ENCODE data around the gene PARN. TPM values are rescaled to one million over a fixed set of nuclear protein-coding genes. Genes with fewer than 3 reads are reported as not detected.
"Not testable (repeated sequence)": the region's sequence is repeated elsewhere in the genome, so short reads cannot be mapped to it uniquely, and the experiment has no call there.

PARN gene
- total RNA-seq, 2 donors from 2014 or later = 24.3 to 29.8 TPM

GRCh38 chr16:14402114-14403000 is 227.7 kb downstream of the PARN start:
- ATAC-seq; intact Hi-C loops (cut with DNase I, micrococcal nuclease); DNase-seq: not testable (repeated sequence)

GRCh38 chr16:14401711-14402061 is 228.4 kb downstream of the PARN start:
- intact Hi-C loops (cut with DNase I, micrococcal nuclease); DNase-seq; ATAC-seq: not testable (repeated sequence)

- intact Hi-C loops (cut with DNase I, micrococcal nuclease); DNase-seq; ATAC-seq: not testable (repeated sequence)
Observed at GRCh38 chr16:14400978-14401710, 228.9 kb downstream of the PARN start.

- no peak for ATAC-seq
- intact Hi-C loops (cut with DNase I, micrococcal nuclease) = no loop called here
- DNase-seq = no peak
Observed at GRCh38 chr16:14400285-14400977, 229.6 kb downstream of the PARN start.

GRCh38 chr16:14399378-14400284 is 230.4 kb downstream of the PARN start:
- intact Hi-C loops (cut with DNase I, micrococcal nuclease) = no loop called here
- DNase-seq (no peak), ATAC-seq (peak; percentile 42)

GRCh38 chr16:14398014-14398717 is 231.9 kb downstream of the PARN start:
- ATAC-seq = no peak
- DNase-seq = no peak
- intact Hi-C loops (cut with DNase I, micrococcal nuclease) = no loop called here

- intact Hi-C loops (cut with DNase I, micrococcal nuclease); DNase-seq; ATAC-seq: not testable (repeated sequence)
Observed at GRCh38 chr16:14395710-14396304, 234.3 kb downstream of the PARN start.

GRCh38 chr16:14394834-14395233 is 235.2 kb downstream of the PARN start:
- intact Hi-C loops (cut with DNase I, micrococcal nuclease) = no loop called here
- ATAC-seq = no peak
- DNase-seq = no peak

GRCh38 chr16:14392960-14393359 is 237.1 kb downstream of the PARN start:
- no peak for DNase-seq
- ATAC-seq = no peak
- intact Hi-C loops (cut with DNase I, micrococcal nuclease) = no loop called here

- intact Hi-C loops (cut with DNase I, micrococcal nuclease) = no loop called here
- ATAC-seq (no peak), DNase-seq (no peak)
Observed at GRCh38 chr16:14389359-14389758, 240.7 kb downstream of the PARN start.

- intact Hi-C loops (cut with DNase I, micrococcal nuclease) = no loop called here
- ATAC-seq = no peak
- no peak for DNase-seq
Observed at GRCh38 chr16:14388243-14388642, 241.8 kb downstream of the PARN start.

GRCh38 chr16:14386115-14386514 is 243.9 kb downstream of the PARN start:
- intact Hi-C loops (cut with DNase I, micrococcal nuclease) = no loop called here
- DNase-seq = no peak
- ATAC-seq = no peak

Other genes with a start within 250 kb of the PARN start
- gene BFAR, start 2.7 kb upstream of the PARN start, total RNA-seq = 10 to 100 TPM; 64.8 to 65.9 TPM
- gene PLA2G10, start 64.0 kb upstream of the PARN start, total RNA-seq = 10 to 100 TPM; 39.1 to 56.7 TPM
- gene NPIPA3, start 73.2 kb upstream of the PARN start, total RNA-seq = 1 to 10 TPM in 1 of 2 donors, not detected in 1; 2.5 TPM
- gene NPIPA2, start 112.3 kb upstream of the PARN start, total RNA-seq = 1 to 10 TPM in 1 of 2 donors, under 1 TPM in 1; 0.28 to 2.8 TPM
- gene NOMO1, start 203.5 kb upstream of the PARN start, total RNA-seq = 10 to 100 TPM; 82.1 to 85.3 TPM